ENCODE results near the gene CEBPG.

The CEBPG gene

GRCh38 chr19:33411621-33412180 lies 38.2 kb downstream of the CEBPG start:
- no peak for ATAC-seq
- TF ChIP-seq TCF4 (CRISPR knock-in tag; IDR thresholded peaks at IDR 0.05; ENCODE audit: borderline replicate concordance) (no peak), SNAI2 (CRISPR knock-in tag; IDR thresholded peaks at IDR 0.05) (no peak), PATZ1 (CRISPR knock-in tag; IDR thresholded peaks at IDR 0.05; ENCODE audit: borderline replicate concordance) (no peak), ZFP3 (CRISPR knock-in tag; IDR thresholded peaks at IDR 0.05) (no peak), PPARA (CRISPR knock-in tag; IDR thresholded peaks at IDR 0.05; ENCODE audit: borderline replicate concordance) (no peak), GLIS3 (CRISPR knock-in tag; IDR thresholded peaks at IDR 0.05) (no peak)

- no peak for ATAC-seq
- no peak for TF ChIP-seq TOX (CRISPR knock-in tag; IDR thresholded peaks at IDR 0.05; ENCODE audit: borderline replicate concordance)
- TF ChIP-seq ZNF565 (CRISPR knock-in tag; conservative IDR thresholded peaks at IDR 0.05; ENCODE audit: low read depth) = no peak
- no peak for TF ChIP-seq TCF4 (CRISPR knock-in tag; IDR thresholded peaks at IDR 0.05; ENCODE audit: borderline replicate concordance)
- TF ChIP-seq PPARA (CRISPR knock-in tag; IDR thresholded peaks at IDR 0.05; ENCODE audit: borderline replicate concordance) = no peak
- no peak for TF ChIP-seq ZNF70 (CRISPR knock-in tag; IDR thresholded peaks at IDR 0.05)
- no peak for TF ChIP-seq PATZ1 (CRISPR knock-in tag; IDR thresholded peaks at IDR 0.05; ENCODE audit: borderline replicate concordance)
Measured at GRCh38 chr19:33412601-33413425, 39.3 kb downstream of the CEBPG start.

DNA sequence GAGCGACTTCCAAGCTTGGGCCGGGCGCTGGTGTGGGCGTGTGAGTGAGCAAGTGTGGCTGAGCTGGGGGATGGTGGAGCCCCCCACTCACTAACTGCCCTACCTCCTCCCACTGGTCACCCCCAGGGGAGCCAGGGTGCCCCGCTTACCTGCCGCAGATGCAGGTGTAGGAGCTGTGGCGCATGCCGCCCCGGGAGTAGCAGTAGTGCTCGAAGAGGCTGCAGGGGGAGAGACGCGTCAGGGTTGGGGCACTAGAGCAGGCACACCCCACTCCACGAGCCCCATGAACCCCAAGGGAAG lies 39.9 kb downstream of the CEBPG start:
- TF ChIP-seq PPARA (CRISPR knock-in tag; IDR thresholded peaks at IDR 0.05; ENCODE audit: borderline replicate concordance) = no peak
- no peak for TF ChIP-seq POU6F1 (CRISPR knock-in tag; IDR thresholded peaks at IDR 0.05; ENCODE audit: borderline replicate concordance, low read depth)
- no peak for ATAC-seq

GRCh38 chr19:33413868-33414666 lies 40.6 kb downstream of the CEBPG start:
- TF ChIP-seq GLIS3 (CRISPR knock-in tag; IDR thresholded peaks at IDR 0.05) (no peak), ESRRG (CRISPR knock-in tag; IDR thresholded peaks at IDR 0.05) (no peak), TSHZ2 (CRISPR knock-in tag; IDR thresholded peaks at IDR 0.05) (no peak), SNAI2 (CRISPR knock-in tag; IDR thresholded peaks at IDR 0.05) (no peak), ZNF70 (CRISPR knock-in tag; IDR thresholded peaks at IDR 0.05) (no peak), RARB (CRISPR knock-in tag; IDR thresholded peaks at IDR 0.05) (no peak), CSDC2 (CRISPR knock-in tag; IDR thresholded peaks at IDR 0.05) (no peak), POU6F1 (CRISPR knock-in tag; IDR thresholded peaks at IDR 0.05; ENCODE audit: borderline replicate concordance, low read depth) (no peak), ARNTL (CRISPR knock-in tag; IDR thresholded peaks at IDR 0.05; ENCODE audit: borderline replicate concordance, low read depth) (no peak), ZFP3 (CRISPR knock-in tag; IDR thresholded peaks at IDR 0.05) (no peak), TOX (CRISPR knock-in tag; IDR thresholded peaks at IDR 0.05; ENCODE audit: borderline replicate concordance) (no peak), ZFP30 (CRISPR knock-in tag; IDR thresholded peaks at IDR 0.05) (no peak), ISL1 (CRISPR knock-in tag; IDR thresholded peaks at IDR 0.05) (no peak), BACH2 (CRISPR knock-in tag; IDR thresholded peaks at IDR 0.05; ENCODE audit: borderline replicate concordance) (no peak), PPARA (CRISPR knock-in tag; IDR thresholded peaks at IDR 0.05; ENCODE audit: borderline replicate concordance) (no peak), TCF4 (CRISPR knock-in tag; IDR thresholded peaks at IDR 0.05; ENCODE audit: borderline replicate concordance) (no peak)
- no peak; the same call in 2 of the 3 replicates for ATAC-seq

Data from SK-N-SH treated with all-trans-retinoic acid at 6 μM for 48 hours (cell line).